C4-2B (cell line): ENCODE results near the gene DGKD.

Experiments used
- CTCF ChIP-seq: fragments of 450-650 bp; conservative IDR thresholded peaks from 2 replicates; pipeline ENCODE4 v1.5.1; 2017; ENCODE audit warnings: mild to moderate bottlenecking
- ZFX ChIP-seq: fragments of 450-650 bp; IDR thresholded peaks from 2 replicates; pipeline ENCODE4 v1.6.1; 2017

GRCh38 chr2:233402346-233402745, 48.1 kb downstream of the DGKD start:
- no peak for TF ChIP-seq CTCF
- no peak for TF ChIP-seq ZFX
